22Rv1 (cell line): ENCODE data around the gene SORL1.

Source experiments
- H3K27ac ChIP-seq: fragments of 450-650 bp; 2 replicates; pipeline ENCODE4 v1.5.1; 2017
- CTCF ChIP-seq: fragments of 450-650 bp; IDR thresholded peaks from 2 replicates; pipeline ENCODE4 v1.5.1; 2017; ENCODE audit warnings: mild to moderate bottlenecking
- ZFX ChIP-seq: fragments of 450-650 bp; IDR thresholded peaks from 2 replicates; pipeline ENCODE4 v1.6.1; 2017; ENCODE audit warnings: antibody characterized with exemption, borderline replicate concordance

Gene SORL1

DNA sequence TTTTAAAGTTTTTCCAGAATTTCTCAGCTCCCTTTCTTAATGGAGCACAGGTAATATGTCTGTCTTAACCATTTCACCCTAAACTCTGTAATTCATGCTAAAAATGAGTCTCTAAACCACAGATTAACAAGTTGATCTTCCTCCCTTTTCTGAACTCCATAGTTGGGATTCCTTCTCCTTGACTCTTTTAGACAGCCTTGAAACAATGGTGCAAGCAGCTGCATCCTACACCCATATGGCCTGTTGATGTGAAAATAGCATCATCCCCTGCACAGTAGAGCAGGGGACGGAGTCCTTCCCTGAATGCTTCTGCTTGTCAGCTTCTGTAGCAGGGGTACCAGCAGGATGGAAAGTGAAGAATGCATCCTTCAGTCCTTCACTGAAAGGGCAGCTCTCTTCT, 193.5 kb downstream of the SORL1 start:
- no peak for TF ChIP-seq ZFX
- TF ChIP-seq CTCF: no peak
- no peak overlapping the region for H3K27ac ChIP-seq

GRCh38 chr11:121648306-121648705, 196.2 kb downstream of the SORL1 start:
- H3K27ac ChIP-seq: no peak overlapping the region
- TF ChIP-seq CTCF: no peak
- no peak for TF ChIP-seq ZFX

DNA sequence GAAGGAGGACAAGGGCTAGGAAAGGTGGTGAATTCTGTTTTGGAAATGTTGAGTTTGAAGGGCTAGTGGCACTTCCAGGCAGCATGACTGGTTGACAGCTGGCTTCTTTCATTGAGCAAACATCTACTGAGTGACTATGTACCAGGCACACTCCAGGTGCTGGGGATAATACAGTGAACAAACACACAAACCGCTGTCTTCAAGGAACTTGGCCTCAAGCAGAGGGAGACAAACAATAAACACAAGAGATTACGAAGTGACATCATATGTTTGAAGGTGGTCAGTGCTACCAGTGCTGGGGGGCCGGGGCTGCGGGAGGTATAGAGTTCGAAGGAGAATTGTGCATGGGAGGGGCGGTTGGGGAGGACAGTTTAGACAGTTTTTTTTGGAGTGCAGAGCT, 197.7 kb downstream of the SORL1 start:
- TF ChIP-seq ZFX: no peak
- TF ChIP-seq CTCF: no peak
- H3K27ac ChIP-seq: no peak overlapping the region

DNA sequence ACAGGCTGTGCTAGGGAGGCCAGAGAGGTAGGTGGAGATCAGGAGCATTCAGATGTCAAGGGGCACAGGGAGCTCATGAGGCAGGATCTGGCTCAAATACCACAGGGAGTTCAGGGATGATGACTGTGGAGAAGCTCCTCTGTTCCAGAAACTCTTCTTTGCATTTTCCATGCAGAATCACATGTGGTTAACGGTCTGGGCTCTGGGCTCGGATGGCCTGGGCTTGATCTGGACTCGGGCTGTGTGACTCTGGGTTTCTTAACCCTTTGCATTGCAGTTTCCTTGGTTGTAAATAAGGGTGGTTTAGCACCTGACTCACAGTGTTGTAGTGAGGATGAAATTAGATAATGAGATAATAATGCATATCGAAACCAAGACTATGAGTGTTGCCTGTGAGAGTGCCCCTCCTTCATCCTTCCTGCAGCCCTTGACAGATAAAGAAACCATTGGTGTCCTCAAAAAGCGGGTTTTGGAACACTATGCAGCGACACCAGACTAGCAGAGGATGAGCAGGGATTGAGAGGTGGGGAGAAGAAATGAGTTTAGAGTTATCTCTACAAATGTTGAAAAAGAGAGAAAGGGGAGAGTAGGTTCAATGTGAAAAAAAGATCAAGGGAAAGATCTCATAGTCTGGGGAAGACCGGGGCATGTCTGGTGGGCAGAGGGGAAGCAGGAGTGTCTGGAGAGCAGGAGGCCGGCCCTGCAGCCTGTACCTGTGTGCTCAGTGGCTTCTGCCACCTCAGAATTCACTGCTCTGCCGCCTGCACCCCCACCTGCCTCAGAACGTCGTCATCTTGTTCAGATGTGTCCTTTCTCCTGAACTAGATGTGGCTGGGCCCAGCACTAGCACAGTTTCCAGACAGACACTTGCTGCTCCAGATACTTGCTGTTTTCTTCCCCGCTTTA, 198.5 kb downstream of the SORL1 start:
- H3K27ac ChIP-seq: no peak overlapping the region
- no peak for TF ChIP-seq CTCF
- TF ChIP-seq ZFX: no peak

GRCh38 chr11:121651257-121651605, 199.1 kb downstream of the SORL1 start:
- TF ChIP-seq CTCF: no peak
- TF ChIP-seq ZFX: no peak
- H3K27ac ChIP-seq: no peak overlapping the region

- TF ChIP-seq CTCF (peak; percentile 47), ZFX (no peak)
Measured at GRCh38 chr11:121652971-121653370, 200.9 kb downstream of the SORL1 start.

GRCh38 chr11:121654259-121654842, 202.2 kb downstream of the SORL1 start:
- TF ChIP-seq CTCF: no peak
- TF ChIP-seq ZFX: no peak
- no peak overlapping the region for H3K27ac ChIP-seq

More at GRCh38 chr11:121652971-121653370, 200.9 kb downstream of the SORL1 start:
- H3K27ac ChIP-seq: no peak overlapping the region
